Thoracic aorta (tissue), 2 donors: ENCODE results near the gene HMCES. TPM values are rescaled to one million over a fixed set of nuclear protein-coding genes. Genes with fewer than 3 reads are reported as not detected.

Source experiments
- ATAC-seq: fragments of 150-250 bp; one replicate; pipeline ENCODE4 v1.8.0; 2017; ENCODE audit warnings: low read depth; ENCODE audit not compliant: insufficient number of reproducible peaks, low FRiP score
- DNase-seq: peaks from one replicate; pipeline ENCODE4 v3.0.0-alpha.2; 2020; ENCODE audit warnings: low spot score
- H3K27ac ChIP-seq, 2 donors: fragments of 200-600 bp; sonication (generic); 1 replicate in 1 of 2; 2 replicates in 1 of 2; pipeline ENCODE4 v1.5.1; 2016; ENCODE audit warnings: mild to moderate bottlenecking in 2 of 2, moderate library complexity in 2 of 2
- H3K27me3 ChIP-seq: fragments of 200-600 bp; sonication (generic); replicated peaks from 2 replicates; pipeline ENCODE4 v1.6.0; 2016; ENCODE audit warnings: mild to moderate bottlenecking; ENCODE audit not compliant: insufficient read depth
- H3K36me3 ChIP-seq: fragments of 200-600 bp; sonication (generic); one replicate; pipeline ENCODE4 v1.5.1; 2016
- H3K4me1 ChIP-seq, 2 donors: fragments of 200-600 bp; sonication (generic); 1 replicate in 1 of 2; 2 replicates in 1 of 2; pipeline versions ENCODE4 v1.5.1 to v1.6.0; 2016; ENCODE audit warnings: low read depth in 2 of 2, mild to moderate bottlenecking in 1 of 2; ENCODE audit not compliant: control insufficient read depth in 1 of 2
- H3K4me3 ChIP-seq: fragments of 200-600 bp; sonication (generic); 2 replicates; pipeline ENCODE4 v1.5.1; 2016; ENCODE audit warnings: mild to moderate bottlenecking
- H3K9me3 ChIP-seq: fragments of 200-600 bp; sonication (generic); 2 replicates; pipeline ENCODE4 v1.5.1; 2016
- CTCF ChIP-seq: fragments of 200-600 bp; sonication (generic); IDR thresholded peaks from one replicate; pipeline ENCODE4 v1.5.1; 2019; ENCODE audit warnings: antibody characterized with exemption
- total RNA-seq, 2 donors: library from RNA; depleted of rRNA; stranded (reverse); fragments of >200 nt; gene quantifications; one replicate each; pipeline versions ENCODE4 v1.1.0 to v1.2.3, GENCODE V29; 2016

HMCES gene
- total RNA-seq, 2 donors from 2014 or later, result 12.0 to 23.9 TPM

DNA sequence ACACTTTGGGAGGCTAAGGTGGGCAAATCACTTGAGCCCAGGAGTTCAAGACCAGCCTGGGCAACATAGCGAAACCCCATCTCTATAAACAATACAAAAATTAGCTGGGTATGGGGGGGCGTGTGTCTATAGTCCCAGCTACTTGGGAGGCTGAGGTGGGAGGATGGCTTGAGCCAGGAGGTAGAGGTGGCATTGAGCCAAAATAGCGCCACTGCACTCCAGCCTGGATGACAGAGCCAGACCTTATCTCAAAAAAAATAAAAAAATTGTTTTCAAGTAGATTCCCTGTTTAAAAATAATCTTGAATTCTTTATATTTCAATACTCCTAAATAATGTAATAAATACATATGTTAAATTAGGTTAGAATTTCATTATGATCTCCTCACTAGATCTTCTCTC, 9.8 kb downstream of the HMCES start:
- Histone ChIP-seq H3K9me3 (no peaks in the 10 kb centered on the region), H3K4me1 (no peaks in the 10 kb centered on the region), H3K36me3 (peaks cover 19% of the 10 kb centered on the region), H3K27ac (no peak overlapping the region), H3K27me3 (no peaks in the 10 kb centered on the region), H3K4me3 (no peak overlapping the region)
- no peak for ATAC-seq
- DNase-seq, result no peak
- no peak for TF ChIP-seq CTCF

DNA sequence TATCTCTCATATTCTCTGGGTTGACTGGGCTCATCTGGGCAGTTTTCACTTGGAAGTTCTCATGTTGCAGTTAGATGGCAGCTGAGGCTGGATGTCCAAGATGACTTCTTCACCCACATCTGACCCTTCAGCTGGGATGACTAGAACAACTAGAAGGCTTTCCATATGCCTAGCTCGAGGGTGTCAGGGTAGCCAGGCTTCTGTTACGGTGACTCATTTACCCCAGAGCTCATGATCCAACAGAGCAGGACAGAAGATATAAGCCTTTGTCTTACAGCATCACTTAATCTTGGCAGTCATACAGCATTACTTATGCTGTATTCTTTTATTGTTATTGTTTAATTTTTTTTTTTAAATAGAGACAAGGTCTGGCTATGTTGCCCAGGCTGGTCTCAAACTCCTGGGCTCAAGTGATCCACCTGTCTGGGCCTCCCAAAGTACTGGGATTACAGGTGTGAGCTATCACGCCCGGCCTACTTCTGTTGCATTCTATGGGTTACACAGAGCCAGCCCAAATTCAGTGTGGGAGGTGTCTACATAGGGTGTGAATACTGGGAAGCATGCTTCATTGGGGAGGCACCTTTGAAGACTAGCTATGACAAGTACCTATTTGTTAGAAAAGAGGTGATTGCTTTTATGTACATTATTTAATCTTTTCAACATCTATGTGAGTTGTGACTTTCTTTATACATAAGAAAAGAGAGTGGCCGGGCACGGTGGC, 10.7 kb downstream of the HMCES start:
- H3K4me1 ChIP-seq, result no peaks in the 10 kb centered on the region
- ATAC-seq, result no peak
- H3K4me3 ChIP-seq, result no peak overlapping the region
- no peak for DNase-seq
- no peaks in the 10 kb centered on the region for H3K9me3 ChIP-seq
- H3K36me3 ChIP-seq, result peaks cover 21% of the 10 kb centered on the region
- H3K27ac ChIP-seq, result no peak overlapping the region
- TF ChIP-seq CTCF, result no peak
- H3K27me3 ChIP-seq, result no peaks in the 10 kb centered on the region

GRCh38 chr3:129291236-129291886, 12.7 kb downstream of the HMCES start:
- Histone ChIP-seq H3K4me1 (no peaks in the 10 kb centered on the region), H3K27ac (no peak overlapping the region), H3K36me3 (peaks cover 21% of the 10 kb centered on the region), H3K9me3 (no peaks in the 10 kb centered on the region), H3K27me3 (no peaks in the 10 kb centered on the region), H3K4me3 (no peak overlapping the region)
- no peak for TF ChIP-seq CTCF
- ATAC-seq (no peak), DNase-seq (no peak)

GRCh38 chr3:129295286-129295685, 16.6 kb downstream of the HMCES start:
- no peak for TF ChIP-seq CTCF
- Histone ChIP-seq H3K27me3 (no peaks in the 10 kb centered on the region), H3K36me3 (peaks cover 36% of the 10 kb centered on the region), H3K4me3 (no peak overlapping the region), H3K9me3 (no peaks in the 10 kb centered on the region), H3K4me1 (no peaks in the 10 kb centered on the region), H3K27ac (no peak overlapping the region)
- ATAC-seq (no peak), DNase-seq (no peak)

DNA sequence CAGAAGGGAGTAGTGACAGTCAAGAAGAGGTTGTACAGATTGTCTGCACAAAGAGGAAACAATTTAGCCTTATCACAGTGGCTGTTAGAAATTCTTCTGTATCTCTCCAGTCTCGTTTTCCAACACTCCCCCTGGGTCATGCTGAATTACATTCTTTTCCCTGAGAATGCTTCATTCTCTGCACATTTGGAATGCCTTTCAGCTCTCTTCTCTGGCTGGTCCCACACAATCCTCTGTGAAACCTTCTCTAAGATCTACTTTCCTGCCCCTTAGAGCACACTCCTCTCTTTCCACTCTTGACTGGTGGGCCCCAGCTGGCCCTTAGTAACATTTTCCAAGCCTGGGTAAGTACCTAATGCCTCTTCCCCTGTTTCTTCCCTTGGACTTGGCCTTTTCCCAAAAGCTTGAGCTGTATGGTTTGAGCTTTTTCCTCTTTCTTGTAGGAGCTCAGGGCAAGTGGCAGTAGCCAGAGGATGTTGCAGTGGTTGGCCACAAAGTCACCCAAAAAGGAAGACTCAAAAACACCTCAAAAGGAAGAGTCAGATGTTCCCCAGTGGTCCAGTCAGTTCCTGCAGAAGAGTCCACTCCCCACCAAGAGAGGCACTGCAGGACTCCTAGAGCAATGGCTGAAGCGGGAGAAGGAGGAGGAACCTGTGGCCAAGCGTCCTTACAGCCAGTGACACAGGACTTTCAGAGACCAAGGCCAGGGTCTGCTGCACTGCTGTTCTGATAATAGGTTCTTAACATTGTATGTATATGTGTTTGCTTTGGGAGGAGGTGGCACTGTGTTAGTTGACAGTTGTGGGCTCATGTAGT, 25.7 kb downstream of the HMCES start:
- peaks cover 12% of the 10 kb centered on the region for H3K36me3 ChIP-seq
- no peaks in the 10 kb centered on the region for H3K27me3 ChIP-seq
- peaks cover 6 to 11% of the 10 kb centered on the region in 2 donors for H3K4me1 ChIP-seq
- no peak overlapping the region for H3K4me3 ChIP-seq
- peak overlapping the region; percentile 69 to 88 for H3K27ac ChIP-seq
- H3K9me3 ChIP-seq, result no peaks in the 10 kb centered on the region
- no peak for DNase-seq
- ATAC-seq, result no peak
- TF ChIP-seq CTCF, result no peak
